ENCODE data around the gene PLS3.

GRCh38 chrX:115650916-115651315 is 89.9 kb downstream of the PLS3 start:
- TF ChIP-seq ZBTB7A (IDR thresholded peaks at IDR 0.05; ENCODE audit: low read depth) (no peak), USF1 (IDR thresholded peaks at IDR 0.05) (no peak), EGR1 (IDR thresholded peaks at IDR 0.05) (no peak), EP300 (IDR thresholded peaks at IDR 0.05; ENCODE audit: borderline replicate concordance) (no peak)
